GM12878 (cell line): ENCODE measurements around the gene CCDC18. TPM values are rescaled to one million over a fixed set of nuclear protein-coding genes. Genes with fewer than 3 reads are reported as not detected.

Experiments used
- ATAC-seq: fragments of 200-7000 bp; cut with Tn5 transposase; 3 replicates; pipeline ENCODE4 v1.9.1; 2020; ENCODE audit warnings: mild to moderate bottlenecking, moderate library complexity
- BruUV-seq: library from RNA; stranded (reverse); fragments of 400-500 nt; replicated peaks from 2 replicates; lab custom pipeline; 2021; lab: Mats Ljungman, UMichigan
- CTCF ChIA-PET: fragments of 300-600 bp; sonication (Branson Sonifier 250); formaldehyde crosslinking; extraction: SDS; loops from one replicate; lab custom pipeline; 2021; ENCODE audit warnings: inconsistent platforms; lab: Yijun Ruan, JAX
- POLR2A ChIA-PET: fragments of 350-600 bp; formaldehyde crosslinking; extraction: SDS; loops from one replicate; lab custom pipeline; 2021; ENCODE audit warnings: inconsistent platforms; lab: Charles Lee
- RAD21 ChIA-PET: fragments of 300-600 bp; sonication (Branson Sonifier 250); formaldehyde crosslinking; loops from one replicate; lab custom pipeline; 2023; ENCODE audit warnings: antibody characterized with exemption; ENCODE audit not compliant: unreplicated experiment; lab: Charles Lee
- SMC1A ChIA-PET: fragments of 300-600 bp; sonication (Branson Sonifier 250); formaldehyde crosslinking; loops from one replicate; lab custom pipeline; 2023; ENCODE audit not compliant: unreplicated experiment, uncharacterized antibody; lab: Charles Lee
- DNase-seq: peaks from one replicate; pipeline ENCODE4 v3.0.0-alpha.2; 2011; ENCODE audit warnings: low read depth, low spot score
- FAIRE-seq: peaks from 3 replicates; lab custom pipeline; 2011; peaks lifted over from hg19 to GRCh38; lab: Jason Lieb, UNC
- H2AFZ ChIP-seq: 2 replicates; pipeline ENCODE4 v1.6.0; 2011; ENCODE audit warnings: low read depth, low read length, control low read depth; ENCODE audit not compliant: control insufficient read depth
- H3K27ac ChIP-seq: 2 replicates; pipeline ENCODE4 v1.5.1; 2011; ENCODE audit warnings: control low read depth; ENCODE audit not compliant: control insufficient read depth, insufficient read depth
- H3K27me3 ChIP-seq, 2 experiments: replicated peaks in 1 of 2; 2 replicates each; pipeline versions ENCODE4 v1.6.0 to v1.6.1; 2011; ENCODE audit warnings: low read length in 1 of 2; ENCODE audit not compliant: control insufficient read depth in 2 of 2, insufficient read depth in 2 of 2
- H3K36me3 ChIP-seq, 2 experiments: 2 replicates each; pipeline ENCODE4 v1.5.1; 2011; ENCODE audit warnings: low read length in 1 of 2; ENCODE audit not compliant: control insufficient read depth in 2 of 2, insufficient read depth in 2 of 2
- H3K4me1 ChIP-seq: 2 replicates; pipeline ENCODE4 v1.6.1; 2011; ENCODE audit warnings: mild to moderate bottlenecking, low read length, moderate library complexity, mixed read lengths; ENCODE audit not compliant: control insufficient read depth, insufficient read depth
- H3K4me2 ChIP-seq: 2 replicates; pipeline ENCODE4 v1.6.0; 2011; ENCODE audit warnings: control low read depth; ENCODE audit not compliant: control insufficient read depth, insufficient read depth
- H3K4me3 ChIP-seq: fragments of 200-600 bp; sonication (generic); 2 replicates; pipeline ENCODE4 v1.5.1; 2016
- H3K79me2 ChIP-seq: 2 replicates; pipeline ENCODE4 v1.6.0; 2011; ENCODE audit warnings: low read length; ENCODE audit not compliant: control insufficient read depth, insufficient read depth
- H3K9ac ChIP-seq: 2 replicates; pipeline ENCODE4 v1.8.0; 2011; ENCODE audit warnings: low read length, control low read depth, mixed read lengths; ENCODE audit not compliant: control insufficient read depth, insufficient read depth
- H3K9me3 ChIP-seq: replicated peaks from 3 replicates; pipeline ENCODE4 v1.5.1; 2011; ENCODE audit warnings: mild to moderate bottlenecking, low read length; ENCODE audit not compliant: control insufficient read depth, insufficient read depth
- H4K20me1 ChIP-seq: 2 replicates; pipeline ENCODE4 v1.6.0; 2011; ENCODE audit not compliant: control insufficient read depth, insufficient read depth
- BRCA1 ChIP-seq: IDR thresholded peaks from 2 replicates; pipeline ENCODE4 v1.6.1; 2011; ENCODE audit warnings: low read depth, low read length, improper control_type of control experiment
- NR2C1 ChIP-seq: fragments of 450-650 bp; IDR thresholded peaks from 2 replicates; pipeline ENCODE4 v1.6.1; 2017; ENCODE audit warnings: antibody characterized with exemption, mild to moderate bottlenecking, moderate library complexity
- PBX3 ChIP-seq: IDR thresholded peaks from 2 replicates; pipeline ENCODE4 v1.6.1; 2011; ENCODE audit warnings: mild to moderate bottlenecking, low read depth, low read length, moderate library complexity; ENCODE audit not compliant: insufficient replicate concordance
- RELA ChIP-seq: fragments of 450-650 bp; IDR thresholded peaks from 2 replicates; pipeline ENCODE4 v1.8.0; 2014; ENCODE audit warnings: borderline replicate concordance; ENCODE audit not compliant: partially characterized antibody
- WRNIP1 ChIP-seq: IDR thresholded peaks from 2 replicates; pipeline ENCODE4 v1.6.1; 2011; ENCODE audit warnings: low read depth, low read length, improper control_type of control experiment, borderline replicate concordance
- WGBS: methylation state at CpG from one replicate; pipeline ENCODE4 v1.1.6; 2016; ENCODE audit warnings: low lambda C conversion rate; ENCODE audit not compliant: insufficient replicate concordance, insufficient coverage; ENCODE audit errors: missing lambda C conversion rate; 5-methylcytosine and 5-hydroxymethylcytosine counted together
- in situ Hi-C: fragments of 300-500 bp; cut with MboI; formaldehyde crosslinking; loops from 9 replicates; pipeline ENCODE4 v1.14.3; 2018; ENCODE audit warnings: mixed read lengths
- intact Hi-C: fragments of 100-400 bp; cut with micrococcal nuclease; formaldehyde crosslinking; loops from one replicate; pipeline ENCODE4 v1.14.2; 2022; ENCODE audit not compliant: unreplicated experiment
- polyA plus RNA-seq, 11 experiments: library from polyadenylated mRNA; depleted of rRNA in 4 of 11; unstranded in 6 of 11; stranded (reverse) in 5 of 11; fragments of >200 nt; fragmentation: Nextera tagmentation in 4 of 11; fragmentation: Illumina TruSeq in 1 of 11; extraction: Ambion mirVana in 4 of 11; extraction: Trizol in 1 of 11; gene quantifications; 1 replicate in 1 of 11; 2 replicates in 10 of 11; pipeline versions ENCODE4 v1.2.1 to v1.2.3, GENCODE V29; 2011 to 2016; ENCODE audit warnings: inconsistent platforms in 2 of 11, missing spikeins in 2 of 11, low read depth in 1 of 11
- total RNA-seq, 4 experiments: library from RNA; depleted of rRNA in 3 of 4; stranded (reverse); fragments of >200 nt in 3 of 4; fragmentation: Illumina TruSeq in 1 of 4; extraction: Trizol in 1 of 4; gene quantifications; 2 replicates each; pipeline versions ENCODE4 v1.2.1 to v1.2.3, GENCODE V29; 2013 to 2021
- TF ChIP-seq, protein P1 (sequence below): IDR thresholded peaks from 2 replicates; pipeline ENCODE4 v1.6.1; 2011; ENCODE audit warnings: borderline replicate concordance, low read depth, mild to moderate bottlenecking, moderate library complexity, low read length; ENCODE audit not compliant: insufficient read depth, poor library complexity, severe bottlenecking
- TF ChIP-seq, protein P2 (sequence below): fragments of 150-350 bp; IDR thresholded peaks from 2 replicates; pipeline ENCODE4 v1.6.1; 2014; ENCODE audit warnings: mild to moderate bottlenecking, low read depth, low read length

CCDC18 gene
- total and polyA plus RNA-seq, 10 of the 15 experiments (the other 5 are each of a cell fraction or from before 2014, with no cell fraction given), result 15.6 to 34.9 (median 19.5) TPM

GRCh38 chr1:93238425-93238824, 57.9 kb downstream of the CCDC18 start:
- H3K27me3 ChIP-seq, result no peaks in the 10 kb centered on the region
- intact Hi-C loops, result no loop called here
- H3K36me3 ChIP-seq, result peaks cover 4 to 22% of the 10 kb centered on the region in 2 experiments; a peak in 3 of 4 replicates
- 95% methylated on average over 1 of the region's 1 CpG for WGBS
- H4K20me1 ChIP-seq, result no peaks in the 10 kb centered on the region
- H3K9ac ChIP-seq, result no peak overlapping the region
- no peaks in the 10 kb centered on the region for H3K79me2 ChIP-seq
- no TSS peak for BruUV-seq
- H3K27ac ChIP-seq, result no peak overlapping the region
- H3K4me1 ChIP-seq, result no peaks in the 10 kb centered on the region
- no peak overlapping the region for H2AFZ ChIP-seq
- in situ Hi-C loops, result no loop called here
- ChIA-PET SMC1A (interaction anchor here (1.3 to 1.9 kb wide), 3 partner anchors 9 to 24 kb away, joined by 3 to 6 read pairs (median 5); no protein-coding TSS in a partner anchor), CTCF (interaction anchor here (0.8 to 1.6 kb wide), 4 partner anchors 13 to 158 kb away, joined by 3 to 5 read pairs (median 3); no protein-coding TSS in a partner anchor), POLR2A (no interaction called here), RAD21 (no interaction called here)
- TF ChIP-seq, protein P1, sequence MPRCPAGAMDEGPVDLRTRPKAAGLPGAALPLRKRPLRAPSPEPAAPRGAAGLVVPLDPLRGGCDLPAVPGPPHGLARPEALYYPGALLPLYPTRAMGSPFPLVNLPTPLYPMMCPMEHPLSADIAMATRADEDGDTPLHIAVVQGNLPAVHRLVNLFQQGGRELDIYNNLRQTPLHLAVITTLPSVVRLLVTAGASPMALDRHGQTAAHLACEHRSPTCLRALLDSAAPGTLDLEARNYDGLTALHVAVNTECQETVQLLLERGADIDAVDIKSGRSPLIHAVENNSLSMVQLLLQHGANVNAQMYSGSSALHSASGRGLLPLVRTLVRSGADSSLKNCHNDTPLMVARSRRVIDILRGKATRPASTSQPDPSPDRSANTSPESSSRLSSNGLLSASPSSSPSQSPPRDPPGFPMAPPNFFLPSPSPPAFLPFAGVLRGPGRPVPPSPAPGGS, result no peak
- TF ChIP-seq PBX3 (no peak), RELA (no peak), BRCA1 (no peak), WRNIP1 (no peak), NR2C1 (no peak)
- TF ChIP-seq, protein P2, sequence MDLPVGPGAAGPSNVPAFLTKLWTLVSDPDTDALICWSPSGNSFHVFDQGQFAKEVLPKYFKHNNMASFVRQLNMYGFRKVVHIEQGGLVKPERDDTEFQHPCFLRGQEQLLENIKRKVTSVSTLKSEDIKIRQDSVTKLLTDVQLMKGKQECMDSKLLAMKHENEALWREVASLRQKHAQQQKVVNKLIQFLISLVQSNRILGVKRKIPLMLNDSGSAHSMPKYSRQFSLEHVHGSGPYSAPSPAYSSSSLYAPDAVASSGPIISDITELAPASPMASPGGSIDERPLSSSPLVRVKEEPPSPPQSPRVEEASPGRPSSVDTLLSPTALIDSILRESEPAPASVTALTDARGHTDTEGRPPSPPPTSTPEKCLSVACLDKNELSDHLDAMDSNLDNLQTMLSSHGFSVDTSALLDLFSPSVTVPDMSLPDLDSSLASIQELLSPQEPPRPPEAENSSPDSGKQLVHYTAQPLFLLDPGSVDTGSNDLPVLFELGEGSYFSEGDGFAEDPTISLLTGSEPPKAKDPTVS, result no peak
- H3K4me3 ChIP-seq, result no peak overlapping the region
- FAIRE-seq (no peak), ATAC-seq (no peak), DNase-seq (no peak)
- no peak overlapping the region for H3K4me2 ChIP-seq
- H3K9me3 ChIP-seq, result peaks cover 4% of the 10 kb centered on the region; the same call in 2 of the 3 replicates
